Stomach (tissue), 4 donors: Measurements from ENCODE around the gene WNT11.

Experiments used
- EP300 ChIP-seq: sonication (generic); formaldehyde crosslinking; IDR thresholded peaks from one replicate; pipeline ENCODE4 v1.6.1; 2017; ENCODE audit warnings: antibody characterized with exemption
- POLR2A ChIP-seq, 4 donors: fragments of 450-650 bp; IDR thresholded peaks; one replicate each; pipeline ENCODE4 v1.6.1; 2016; ENCODE audit warnings: antibody characterized with exemption in 4 of 4, control low read depth in 2 of 4, mild to moderate bottlenecking in 1 of 4, moderate library complexity in 1 of 4
- TF ChIP-seq, protein P1 (sequence below), 7 experiments: fragments of 450-650 bp in 4 of 7; fragments of 200-600 bp in 3 of 7; sonication (generic) in 3 of 7; IDR thresholded peaks; one replicate each; pipeline ENCODE4 v1.5.1; 2016 to 2019; ENCODE audit warnings: antibody characterized with exemption in 7 of 7, control low read depth in 2 of 7, mild to moderate bottlenecking in 1 of 7

DNA sequence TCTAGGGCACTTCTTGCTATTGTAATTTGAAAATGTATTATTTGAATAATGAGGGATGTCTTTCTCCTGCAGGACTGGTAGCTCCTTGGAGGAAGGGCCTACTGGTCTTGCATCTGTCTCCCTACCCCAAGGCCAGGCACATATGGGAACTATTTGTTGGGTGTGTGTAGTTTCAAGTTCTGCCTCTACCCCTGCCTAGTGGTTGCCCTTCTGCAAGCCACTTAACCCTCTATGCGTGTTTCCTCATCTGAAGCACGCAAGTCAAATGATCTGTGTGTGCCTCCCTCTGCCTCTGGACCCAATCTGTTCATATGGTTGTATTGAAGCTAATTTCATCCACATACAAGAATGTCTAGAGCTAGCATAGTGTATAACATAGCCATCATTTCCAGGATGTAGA lies 67.0 kb downstream of the WNT11 start:
- no peak for TF ChIP-seq POLR2A (IDR thresholded peaks at IDR 0.05)
- TF ChIP-seq, protein P1, sequence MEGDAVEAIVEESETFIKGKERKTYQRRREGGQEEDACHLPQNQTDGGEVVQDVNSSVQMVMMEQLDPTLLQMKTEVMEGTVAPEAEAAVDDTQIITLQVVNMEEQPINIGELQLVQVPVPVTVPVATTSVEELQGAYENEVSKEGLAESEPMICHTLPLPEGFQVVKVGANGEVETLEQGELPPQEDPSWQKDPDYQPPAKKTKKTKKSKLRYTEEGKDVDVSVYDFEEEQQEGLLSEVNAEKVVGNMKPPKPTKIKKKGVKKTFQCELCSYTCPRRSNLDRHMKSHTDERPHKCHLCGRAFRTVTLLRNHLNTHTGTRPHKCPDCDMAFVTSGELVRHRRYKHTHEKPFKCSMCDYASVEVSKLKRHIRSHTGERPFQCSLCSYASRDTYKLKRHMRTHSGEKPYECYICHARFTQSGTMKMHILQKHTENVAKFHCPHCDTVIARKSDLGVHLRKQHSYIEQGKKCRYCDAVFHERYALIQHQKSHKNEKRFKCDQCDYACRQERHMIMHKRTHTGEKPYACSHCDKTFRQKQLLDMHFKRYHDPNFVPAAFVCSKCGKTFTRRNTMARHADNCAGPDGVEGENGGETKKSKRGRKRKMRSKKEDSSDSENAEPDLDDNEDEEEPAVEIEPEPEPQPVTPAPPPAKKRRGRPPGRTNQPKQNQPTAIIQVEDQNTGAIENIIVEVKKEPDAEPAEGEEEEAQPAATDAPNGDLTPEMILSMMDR (IDR thresholded peaks at IDR 0.05), result no peak
- no peak for TF ChIP-seq EP300
